OCI-LY3 (cell line): ENCODE data around the gene PRDM16.

Experiments used
- EZH2phosphoT487 ChIP-seq: fragments of 200-600 bp; shearing (Covaris generic); IDR thresholded peaks from 2 replicates; pipeline ENCODE4 v1.6.1; 2018; ENCODE audit warnings: antibody characterized with exemption, mixed run types, low read depth
- TF ChIP-seq, protein P1 (sequence below): fragments of 200-600, 300-600 bp; sonication (generic); IDR thresholded peaks from 2 replicates; pipeline ENCODE4 v1.5.1; 2014; ENCODE audit warnings: antibody characterized with exemption, low read length, low read depth

DNA sequence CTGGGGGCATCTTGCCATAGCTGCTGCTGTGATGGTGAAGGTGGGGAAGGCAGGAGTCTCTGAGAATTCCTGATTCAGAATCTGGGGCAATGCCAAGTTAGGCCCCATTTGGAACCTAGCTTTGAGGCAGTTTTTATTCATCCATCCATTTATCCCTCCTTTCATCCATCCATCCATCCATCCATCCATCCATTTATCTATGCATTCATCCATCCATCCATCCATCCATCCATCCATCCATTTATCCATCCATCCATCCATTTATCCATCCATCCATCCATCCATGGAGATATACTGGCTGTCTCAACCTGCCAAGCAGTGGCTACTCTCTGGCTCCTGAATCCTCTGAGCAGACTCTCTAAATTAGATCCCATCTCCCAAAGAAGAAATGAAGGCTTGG lies 83.1 kb downstream of the PRDM16 start:
- TF ChIP-seq, protein P1, sequence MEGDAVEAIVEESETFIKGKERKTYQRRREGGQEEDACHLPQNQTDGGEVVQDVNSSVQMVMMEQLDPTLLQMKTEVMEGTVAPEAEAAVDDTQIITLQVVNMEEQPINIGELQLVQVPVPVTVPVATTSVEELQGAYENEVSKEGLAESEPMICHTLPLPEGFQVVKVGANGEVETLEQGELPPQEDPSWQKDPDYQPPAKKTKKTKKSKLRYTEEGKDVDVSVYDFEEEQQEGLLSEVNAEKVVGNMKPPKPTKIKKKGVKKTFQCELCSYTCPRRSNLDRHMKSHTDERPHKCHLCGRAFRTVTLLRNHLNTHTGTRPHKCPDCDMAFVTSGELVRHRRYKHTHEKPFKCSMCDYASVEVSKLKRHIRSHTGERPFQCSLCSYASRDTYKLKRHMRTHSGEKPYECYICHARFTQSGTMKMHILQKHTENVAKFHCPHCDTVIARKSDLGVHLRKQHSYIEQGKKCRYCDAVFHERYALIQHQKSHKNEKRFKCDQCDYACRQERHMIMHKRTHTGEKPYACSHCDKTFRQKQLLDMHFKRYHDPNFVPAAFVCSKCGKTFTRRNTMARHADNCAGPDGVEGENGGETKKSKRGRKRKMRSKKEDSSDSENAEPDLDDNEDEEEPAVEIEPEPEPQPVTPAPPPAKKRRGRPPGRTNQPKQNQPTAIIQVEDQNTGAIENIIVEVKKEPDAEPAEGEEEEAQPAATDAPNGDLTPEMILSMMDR: no peak
- TF ChIP-seq EZH2phosphoT487: no peak
